Measurements from ENCODE around the gene ESR2. TPM values are rescaled to one million over a fixed set of nuclear protein-coding genes. Genes with fewer than 3 reads are reported as not detected.

The ESR2 gene
- total and polyA plus RNA-seq, 2 of the 8 experiments (the other 6 are each of a cell fraction or from before 2014, with no cell fraction given), result 0.19 to 0.23 TPM

GRCh38 chr14:64149921-64150320 lies 144.2 kb downstream of the ESR2 start:
- Histone ChIP-seq H3K9ac (replicated peaks in 1 of 4; ENCODE audit: extremely low read depth in 1 of 4, low read depth in 3 of 4, low read length in 3 of 4) (no peak overlapping the region), H3K36me3 (ENCODE audit: control insufficient read depth in 2 of 4, insufficient read depth in 4 of 4, low read length in 3 of 4) (peaks cover 2 to 10% (median 8%) of the 10 kb centered on the region in 4 experiments; a peak in 6 of 8 replicates), H3K56ac (replicated peaks; ENCODE audit: insufficient read length, low read depth, low read length) (no peak overlapping the region), H3K4ac (replicated peaks; ENCODE audit: insufficient read length, low read depth, low read length) (no peak overlapping the region), H3K18ac (ENCODE audit: extremely low read depth, low read length) (no peak overlapping the region), H2AK5ac (ENCODE audit: low read depth, low read length) (no peak overlapping the region), H2BK120ac (replicated peaks; ENCODE audit: low read depth, low read length) (no peak overlapping the region), H2BK20ac (ENCODE audit: low read length) (no peak overlapping the region), H3K23ac (ENCODE audit: insufficient read length) (no peak overlapping the region), H2AFZ (ENCODE audit: low read length) (no peak overlapping the region), H3K79me1 (ENCODE audit: low read depth, low read length) (no peaks in the 10 kb centered on the region), H4K91ac (replicated peaks; ENCODE audit: insufficient read length, low read length) (no peak overlapping the region), H3K27me3 (replicated peaks in 1 of 4; ENCODE audit: control insufficient read depth in 3 of 4, extremely low read depth in 1 of 4, insufficient read depth in 3 of 4, low read length in 3 of 4) (no peaks in the 10 kb centered on the region), H3K23me2 (ENCODE audit: low read depth, low read length) (no peaks in the 10 kb centered on the region), H3K79me2 (ENCODE audit: control insufficient read depth in 1 of 2, insufficient read depth in 2 of 2, low read length in 2 of 2) (no peaks in the 10 kb centered on the region), H4K20me1 (replicated peaks in 1 of 2; ENCODE audit: control insufficient read depth in 1 of 2, insufficient read depth in 2 of 2, low read length in 2 of 2) (no peaks in the 10 kb centered on the region), H4K5ac (ENCODE audit: insufficient read length, low read depth, low read length) (no peak overlapping the region), H3K14ac (ENCODE audit: insufficient read length) (no peak overlapping the region), H3K9me3 (ENCODE audit: insufficient read depth in 2 of 2, low read depth in 1 of 2, low read length in 1 of 2) (no peaks in the 10 kb centered on the region), H2BK12ac (ENCODE audit: low read depth, low read length) (no peak overlapping the region), H3K27ac (ENCODE audit: low read depth, low read length) (no peak overlapping the region), H4K8ac (ENCODE audit: extremely low read depth, insufficient read depth, low read length) (no peak overlapping the region), H3K4me2 (ENCODE audit: insufficient read depth in 1 of 2, low read depth in 2 of 2, low read length in 2 of 2) (no peak overlapping the region), H3K4me1 (replicated peaks in 1 of 4; ENCODE audit: control insufficient read depth in 3 of 4, insufficient read depth in 4 of 4, low read length in 3 of 4) (no peaks in the 10 kb centered on the region), H3K4me3 (ENCODE audit: extremely low read depth in 1 of 4, insufficient read depth in 2 of 4, low read depth in 3 of 4, low read length in 4 of 4) (no peak overlapping the region), H2BK15ac (ENCODE audit: low read length) (no peak overlapping the region), H2BK5ac (ENCODE audit: low read depth, low read length) (no peak overlapping the region)
- TF ChIP-seq EGR1 (IDR thresholded peaks at IDR 0.05; ENCODE audit: borderline replicate concordance, low read depth, low read length), result no peak
- TF ChIP-seq ZNF274 (IDR thresholded peaks at IDR 0.05; ENCODE audit: borderline replicate concordance, extremely low read depth, low read length), result no peak
- TF ChIP-seq CHD2 (IDR thresholded peaks at IDR 0.05; ENCODE audit: low read length), result no peak
- TF ChIP-seq SAP30 (IDR thresholded peaks at IDR 0.05; ENCODE audit: insufficient read depth, insufficient replicate concordance, low read length), result no peak
- TF ChIP-seq MAFK (IDR thresholded peaks at IDR 0.05; ENCODE audit: low read depth, low read length), result no peak
- no peak for TF ChIP-seq NRF1 (IDR thresholded peaks at IDR 0.05; ENCODE audit: low read depth, low read length)
- no peak for TF ChIP-seq POLR2AphosphoS5 (IDR thresholded peaks at IDR 0.05; ENCODE audit: low read depth, low read length)
- no peak for TF ChIP-seq CTBP2 (IDR thresholded peaks at IDR 0.05; ENCODE audit: borderline replicate concordance, insufficient read depth, insufficient read length, low read length)
- TF ChIP-seq CHD1 (IDR thresholded peaks at IDR 0.05; ENCODE audit: low read depth, low read length), result no peak
- no peak for TF ChIP-seq POLR2A (IDR thresholded peaks at IDR 0.05; ENCODE audit: control extremely low read depth in 1 of 2, low read depth in 2 of 2, low read length in 2 of 2)
- TF ChIP-seq ATF3 (IDR thresholded peaks at IDR 0.05; ENCODE audit: insufficient read depth, low read depth, low read length), result no peak
- FAIRE-seq (no peak), DNase-seq (ENCODE audit: low read depth in 1 of 2, low spot score in 2 of 2) (no peak)
- ChIA-PET CTCF (ENCODE audit: partially characterized antibody) (interaction anchor here (0.8 to 0.9 kb wide), 2 partner anchors 18 to 88 kb away, joined by 3 to 4 read pairs; no protein-coding TSS in a partner anchor), POLR2A (ENCODE audit: partially characterized antibody) (interaction anchor here (0.6 kb wide), 1 partner anchor 12 kb away, joined by 3 read pairs; no protein-coding TSS in a partner anchor)
- 90% methylated on average over 6 of the region's 8 CpGs; no CpG with 5 or more reads in 1 of the 2 experiments for whole genome bisulfite sequencing, 2 experiments (ENCODE audit: extremely low coverage in 1 of 2, insufficient coverage in 1 of 2, insufficient read length in 1 of 2, insufficient replicate concordance in 2 of 2, low coverage in 1 of 2, low lambda C conversion rate in 2 of 2, missing lambda C conversion rate in 1 of 2)
